ENCODE data around the gene MUC6. TPM values are rescaled to one million over a fixed set of nuclear protein-coding genes. Genes with fewer than 3 reads are reported as not detected.

MUC6 gene
- total and polyA plus RNA-seq, 9 donors, result 0.09 to 0.61 (median 0.28) TPM; not detected in 1

DNA sequence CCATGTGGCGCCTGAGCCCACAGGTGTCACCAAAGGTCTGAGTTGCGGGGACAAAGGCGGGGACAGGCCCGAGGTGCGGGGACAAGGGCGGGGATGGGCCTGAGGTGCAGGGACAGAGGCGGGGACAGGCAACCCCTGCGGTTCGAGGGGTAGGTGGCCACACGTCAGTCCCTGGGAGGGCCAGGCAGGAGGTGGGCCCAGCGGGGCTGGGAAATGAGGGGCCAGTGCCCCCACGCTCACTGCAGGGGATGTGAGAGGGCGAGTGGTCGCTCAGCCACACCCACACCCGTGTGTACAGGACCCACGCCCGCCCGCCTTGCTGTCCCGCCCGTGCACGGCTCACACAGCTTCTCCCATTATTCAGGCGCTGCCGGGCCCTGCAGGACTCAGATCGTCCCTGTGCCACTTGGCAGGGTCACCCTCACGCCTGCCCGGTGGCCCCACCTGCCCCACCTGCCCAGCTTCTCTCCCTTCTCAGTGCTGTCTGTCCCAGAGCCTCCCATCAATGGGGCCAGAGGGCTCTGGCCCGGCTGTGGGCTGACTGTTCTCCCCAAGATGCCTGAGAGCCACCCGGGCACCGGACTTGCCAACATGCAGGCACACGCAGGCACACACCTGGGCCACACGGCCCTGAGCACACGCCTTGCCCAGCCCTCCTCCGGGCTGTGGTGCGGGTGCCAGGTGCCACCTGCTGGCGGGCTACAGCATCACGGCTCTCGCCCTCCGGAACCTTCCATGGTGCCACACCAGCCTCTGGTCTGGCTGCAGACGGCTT lies 14.2 kb upstream of the MUC6 start:
- Histone ChIP-seq H3K9me3 (replicated peaks; ENCODE audit: control insufficient read depth, low read depth, low read length) (no peaks in the 10 kb centered on the region), H3K36me3 (ENCODE audit: control insufficient read depth, insufficient read depth, low read length) (no peaks in the 10 kb centered on the region), H3K27ac (ENCODE audit: low read length) (no peak overlapping the region), H3K4me1 (ENCODE audit: control insufficient read depth, insufficient read depth, low read length) (peaks cover 33% of the 10 kb centered on the region), H3K4me3 (ENCODE audit: low read length) (no peak overlapping the region), H3K27me3 (ENCODE audit: control insufficient read depth, insufficient read depth, low read length) (peaks cover 11% of the 10 kb centered on the region)
- WGBS (ENCODE audit: insufficient coverage), result 48% methylated on average over 33 of the region's 39 CpGs
- DNase-seq, result peak; percentile 53

DNA sequence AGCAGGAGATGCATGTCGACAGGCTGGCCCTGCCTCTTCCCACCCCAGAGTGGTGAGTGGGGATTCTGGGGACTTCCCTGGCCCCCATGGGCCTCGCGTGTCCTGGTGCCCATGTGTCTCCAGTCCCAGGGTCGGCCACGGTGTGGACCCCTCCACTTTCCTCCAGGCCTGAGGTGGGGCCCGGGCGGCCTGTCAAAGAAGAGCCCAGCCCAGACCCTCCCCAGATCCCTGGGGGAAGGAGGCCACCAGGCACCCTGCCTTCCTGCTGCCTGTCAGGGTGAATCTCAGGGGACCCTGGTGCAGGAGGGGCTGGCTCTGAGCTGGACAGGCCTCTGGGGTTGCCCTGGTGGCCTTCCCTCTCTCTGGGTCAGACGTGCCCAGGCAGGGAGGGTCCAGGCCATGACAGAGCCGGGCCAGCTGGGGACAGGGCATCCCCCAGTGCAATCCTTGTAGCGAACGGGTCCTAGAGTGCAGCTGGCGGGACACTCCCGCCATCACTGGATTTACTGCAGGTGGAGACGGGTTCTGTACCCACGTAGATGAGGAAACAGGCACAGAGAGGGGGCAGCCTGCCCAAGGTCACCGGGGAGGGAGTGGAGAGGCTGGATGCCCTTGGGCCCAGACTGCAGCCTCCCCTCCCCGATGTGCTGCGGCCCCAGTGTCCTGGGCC lies 13.5 kb upstream of the MUC6 start:
- Histone ChIP-seq H3K36me3 (ENCODE audit: control insufficient read depth, insufficient read depth, low read length) (no peaks in the 10 kb centered on the region), H3K9me3 (replicated peaks; ENCODE audit: control insufficient read depth, low read depth, low read length) (no peaks in the 10 kb centered on the region), H3K4me1 (ENCODE audit: control insufficient read depth, insufficient read depth, low read length) (peaks cover 33% of the 10 kb centered on the region), H3K27ac (ENCODE audit: low read length) (no peak overlapping the region), H3K27me3 (ENCODE audit: control insufficient read depth, insufficient read depth, low read length) (peaks cover 11% of the 10 kb centered on the region), H3K4me3 (ENCODE audit: low read length) (no peak overlapping the region)
- DNase-seq, result no peak
- 77% methylated on average over 15 of the region's 18 CpGs for WGBS (ENCODE audit: insufficient coverage)

DNA sequence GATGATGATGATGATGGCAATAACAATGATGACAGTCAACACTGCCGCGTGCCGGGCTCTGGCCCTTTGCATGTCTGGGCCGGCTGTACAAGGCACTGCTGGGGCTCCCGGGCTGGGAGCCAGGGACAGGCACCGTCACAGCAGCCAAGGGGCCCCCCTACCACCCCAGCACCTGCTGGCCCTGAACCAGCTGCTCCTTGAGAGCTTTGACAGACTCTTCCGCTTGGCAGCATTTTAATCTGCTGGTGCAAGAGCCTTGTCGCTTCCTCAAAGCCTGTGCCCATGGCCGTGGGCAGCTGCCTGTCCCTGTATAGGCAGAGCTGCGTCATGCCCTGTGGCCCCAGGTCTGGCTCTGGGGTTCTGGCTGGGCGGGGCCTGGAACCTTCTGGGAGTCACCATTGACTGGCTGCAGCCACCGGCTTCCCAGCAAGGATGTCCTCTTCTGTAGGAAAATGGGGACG lies 12.9 kb upstream of the MUC6 start:
- no peaks in the 10 kb centered on the region for H3K36me3 ChIP-seq (ENCODE audit: control insufficient read depth, insufficient read depth, low read length)
- peaks cover 11% of the 10 kb centered on the region for H3K27me3 ChIP-seq (ENCODE audit: control insufficient read depth, insufficient read depth, low read length)
- no peaks in the 10 kb centered on the region for H3K9me3 ChIP-seq (replicated peaks; ENCODE audit: control insufficient read depth, low read depth, low read length)
- whole genome bisulfite sequencing (ENCODE audit: insufficient coverage), result 62% methylated on average over 12 of the region's 13 CpGs
- DNase-seq, result peak; percentile 43
- no peak overlapping the region for H3K4me3 ChIP-seq (ENCODE audit: low read length)
- H3K27ac ChIP-seq (ENCODE audit: low read length), result no peak overlapping the region
- peaks cover 29% of the 10 kb centered on the region for H3K4me1 ChIP-seq (ENCODE audit: control insufficient read depth, insufficient read depth, low read length)

DNA sequence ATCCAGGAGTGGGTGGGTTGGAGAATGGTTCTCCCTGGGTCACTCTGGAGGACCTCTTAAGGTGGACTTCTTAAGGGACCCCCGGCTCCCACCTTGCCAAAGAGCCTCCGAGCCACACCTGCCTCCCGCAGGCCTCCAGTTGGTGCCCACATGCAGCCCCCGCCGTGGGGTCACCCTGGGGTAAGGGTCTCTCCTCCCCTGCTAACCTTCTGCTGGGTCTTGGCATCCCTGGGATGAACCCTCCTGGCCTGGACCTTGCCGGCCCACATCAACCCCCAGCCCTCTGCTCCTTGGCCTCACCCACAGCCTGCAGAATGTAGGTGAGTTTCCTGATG lies 12.5 kb upstream of the MUC6 start:
- Histone ChIP-seq H3K4me1 (ENCODE audit: control insufficient read depth, insufficient read depth, low read length) (peaks cover 25% of the 10 kb centered on the region), H3K4me3 (ENCODE audit: low read length) (no peak overlapping the region), H3K9me3 (replicated peaks; ENCODE audit: control insufficient read depth, low read depth, low read length) (no peaks in the 10 kb centered on the region), H3K36me3 (ENCODE audit: control insufficient read depth, insufficient read depth, low read length) (no peaks in the 10 kb centered on the region), H3K27ac (ENCODE audit: low read length) (no peak overlapping the region), H3K27me3 (ENCODE audit: control insufficient read depth, insufficient read depth, low read length) (peaks cover 11% of the 10 kb centered on the region)
- WGBS (ENCODE audit: insufficient coverage), result 75% methylated on average over 3 of the region's 6 CpGs
- no peak for DNase-seq

DNA sequence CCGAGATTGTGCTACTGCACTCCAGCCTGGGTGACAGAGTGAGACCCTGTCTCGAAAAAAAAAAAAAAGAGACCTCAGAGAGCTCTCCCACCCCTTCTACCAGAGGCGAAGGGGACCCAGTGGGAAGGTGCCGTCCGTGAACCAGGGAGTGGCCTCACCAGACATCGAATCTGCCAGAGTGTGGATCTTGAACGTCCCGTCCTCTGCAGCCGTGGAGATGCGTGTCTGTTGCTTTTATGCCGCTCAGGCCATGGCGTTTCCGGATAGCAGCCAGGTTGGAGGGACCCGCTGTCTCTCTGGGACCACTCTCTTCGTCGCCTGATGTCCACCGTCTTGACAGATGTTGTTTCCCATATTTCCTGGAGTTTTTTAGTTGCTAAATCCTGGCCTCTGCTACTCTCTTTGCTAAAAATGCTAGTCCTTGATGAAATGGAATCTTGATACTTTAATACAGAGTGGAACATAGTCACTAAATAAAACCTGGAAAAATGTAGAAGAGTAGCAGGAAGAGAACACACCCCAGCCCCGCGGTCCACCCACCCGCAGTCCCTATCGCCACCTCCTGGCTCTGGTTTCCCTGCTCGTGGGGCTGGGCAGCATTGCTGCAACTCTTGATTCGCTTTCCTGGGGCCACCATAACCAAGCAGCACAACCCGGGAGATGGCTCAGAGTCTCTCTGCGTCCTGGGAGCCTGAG lies 12.0 kb upstream of the MUC6 start:
- Histone ChIP-seq H3K27me3 (ENCODE audit: control insufficient read depth, insufficient read depth, low read length) (peaks cover 10% of the 10 kb centered on the region), H3K4me3 (ENCODE audit: low read length) (no peak overlapping the region), H3K4me1 (ENCODE audit: control insufficient read depth, insufficient read depth, low read length) (peaks cover 20% of the 10 kb centered on the region), H3K36me3 (ENCODE audit: control insufficient read depth, insufficient read depth, low read length) (no peaks in the 10 kb centered on the region), H3K27ac (ENCODE audit: low read length) (no peak overlapping the region), H3K9me3 (replicated peaks; ENCODE audit: control insufficient read depth, low read depth, low read length) (no peaks in the 10 kb centered on the region)
- 64% methylated on average over 16 of the region's 25 CpGs for WGBS (ENCODE audit: insufficient coverage)
- DNase-seq, result no peak

DNA sequence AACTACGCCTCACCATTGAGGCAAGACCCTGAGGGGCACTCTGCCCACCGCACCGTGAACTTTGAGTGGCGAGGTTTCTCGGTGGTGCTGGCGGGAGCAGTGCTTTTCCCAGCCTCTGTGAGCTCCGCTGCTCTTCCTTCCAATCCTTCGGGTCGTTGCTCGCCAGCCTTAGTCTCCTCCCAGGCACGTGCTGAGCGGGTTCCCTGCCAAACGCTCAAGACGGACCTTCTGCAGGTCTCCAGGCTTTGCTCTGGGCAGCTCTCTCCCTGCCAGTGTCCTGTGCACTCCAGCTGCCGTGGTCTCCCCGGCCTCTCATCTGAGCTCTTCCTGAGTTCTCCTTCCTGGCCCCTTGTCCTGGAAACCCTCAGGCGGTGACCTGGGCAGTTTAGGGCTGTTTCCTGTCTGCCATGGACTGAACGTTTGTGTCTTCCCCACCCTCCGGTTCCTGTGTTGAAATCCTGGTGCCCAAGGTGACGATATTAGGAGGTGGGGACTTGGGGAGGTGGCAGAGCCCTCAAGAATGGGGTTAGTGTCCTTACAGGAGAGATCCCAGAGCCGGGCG lies 11.2 kb upstream of the MUC6 start:
- 54% methylated on average over 20 of the region's 22 CpGs for WGBS (ENCODE audit: insufficient coverage)
- no peaks in the 10 kb centered on the region for H3K36me3 ChIP-seq (ENCODE audit: control insufficient read depth, insufficient read depth, low read length)
- DNase-seq, result no peak
- no peak overlapping the region for H3K4me3 ChIP-seq (ENCODE audit: low read length)
- H3K9me3 ChIP-seq (replicated peaks; ENCODE audit: control insufficient read depth, low read depth, low read length), result no peaks in the 10 kb centered on the region
- H3K27me3 ChIP-seq (ENCODE audit: control insufficient read depth, insufficient read depth, low read length), result peaks cover 10% of the 10 kb centered on the region
- H3K27ac ChIP-seq (ENCODE audit: low read length), result no peak overlapping the region
- peaks cover 16% of the 10 kb centered on the region for H3K4me1 ChIP-seq (ENCODE audit: control insufficient read depth, insufficient read depth, low read length)

DNA sequence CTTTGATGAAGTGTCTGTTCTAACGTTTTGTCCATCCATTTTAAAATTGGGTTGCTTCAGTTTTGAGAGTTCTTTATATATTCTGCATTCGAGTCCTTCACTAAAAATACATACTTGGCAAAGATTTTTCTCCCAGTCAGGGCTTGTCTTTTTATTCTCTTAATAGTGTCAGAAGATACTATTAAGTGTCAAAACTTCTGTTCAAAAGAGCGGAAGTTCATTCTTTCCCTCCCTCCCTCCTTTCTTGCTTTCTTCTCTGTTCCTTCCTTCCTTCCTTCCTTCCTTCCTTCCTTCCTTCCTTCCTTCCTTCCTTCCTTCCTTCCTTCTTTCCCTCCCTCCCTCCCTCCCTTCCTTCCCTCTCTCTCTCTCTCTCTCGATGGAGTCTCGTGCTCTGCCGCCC lies 7.6 kb upstream of the MUC6 start:
- Histone ChIP-seq H3K27me3 (ENCODE audit: control insufficient read depth, insufficient read depth, low read length) (peaks cover 10% of the 10 kb centered on the region), H3K36me3 (ENCODE audit: control insufficient read depth, insufficient read depth, low read length) (no peaks in the 10 kb centered on the region), H3K4me1 (ENCODE audit: control insufficient read depth, insufficient read depth, low read length) (peaks cover 2% of the 10 kb centered on the region), H3K4me3 (ENCODE audit: low read length) (no peak overlapping the region), H3K27ac (ENCODE audit: low read length) (no peak overlapping the region), H3K9me3 (replicated peaks; ENCODE audit: control insufficient read depth, low read depth, low read length) (no peaks in the 10 kb centered on the region)
- no peak for DNase-seq
- WGBS (ENCODE audit: insufficient coverage), result 70% methylated on average over 2 of the region's 6 CpGs

DNA sequence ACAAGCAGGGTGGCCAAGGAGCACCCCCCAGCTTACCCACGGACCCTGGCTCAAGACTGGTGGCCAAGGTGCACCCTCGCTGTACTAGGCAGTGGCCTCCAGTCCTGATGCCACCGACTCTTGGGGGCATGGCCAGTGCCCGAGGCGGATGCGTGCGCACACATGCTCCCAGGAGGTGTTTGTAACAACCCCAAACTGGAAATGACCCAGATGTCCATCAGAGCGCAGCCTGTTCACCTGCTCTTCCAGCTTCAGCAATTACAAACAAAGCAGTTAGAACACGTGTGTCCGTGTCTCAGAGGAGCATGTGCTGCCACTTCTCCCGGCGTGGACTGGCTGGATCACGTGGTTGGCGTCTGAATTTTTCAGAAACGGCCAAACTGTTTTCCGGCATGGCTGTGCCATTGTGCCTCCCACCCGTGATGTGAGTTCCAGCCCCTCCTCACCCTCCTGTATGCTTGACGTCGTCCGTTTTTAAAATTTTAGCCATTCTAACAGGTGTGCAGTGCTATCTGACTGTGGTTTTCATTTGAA lies 7.1 kb upstream of the MUC6 start:
- WGBS (ENCODE audit: insufficient coverage), result 79% methylated on average over 18 of the region's 20 CpGs
- no peaks in the 10 kb centered on the region for H3K9me3 ChIP-seq (replicated peaks; ENCODE audit: control insufficient read depth, low read depth, low read length)
- H3K27me3 ChIP-seq (ENCODE audit: control insufficient read depth, insufficient read depth, low read length), result peaks cover 10% of the 10 kb centered on the region
- H3K27ac ChIP-seq (ENCODE audit: low read length), result no peak overlapping the region
- DNase-seq, result no peak
- no peak overlapping the region for H3K4me3 ChIP-seq (ENCODE audit: low read length)
- no peaks in the 10 kb centered on the region for H3K4me1 ChIP-seq (ENCODE audit: control insufficient read depth, insufficient read depth, low read length)
- no peaks in the 10 kb centered on the region for H3K36me3 ChIP-seq (ENCODE audit: control insufficient read depth, insufficient read depth, low read length)

DNA sequence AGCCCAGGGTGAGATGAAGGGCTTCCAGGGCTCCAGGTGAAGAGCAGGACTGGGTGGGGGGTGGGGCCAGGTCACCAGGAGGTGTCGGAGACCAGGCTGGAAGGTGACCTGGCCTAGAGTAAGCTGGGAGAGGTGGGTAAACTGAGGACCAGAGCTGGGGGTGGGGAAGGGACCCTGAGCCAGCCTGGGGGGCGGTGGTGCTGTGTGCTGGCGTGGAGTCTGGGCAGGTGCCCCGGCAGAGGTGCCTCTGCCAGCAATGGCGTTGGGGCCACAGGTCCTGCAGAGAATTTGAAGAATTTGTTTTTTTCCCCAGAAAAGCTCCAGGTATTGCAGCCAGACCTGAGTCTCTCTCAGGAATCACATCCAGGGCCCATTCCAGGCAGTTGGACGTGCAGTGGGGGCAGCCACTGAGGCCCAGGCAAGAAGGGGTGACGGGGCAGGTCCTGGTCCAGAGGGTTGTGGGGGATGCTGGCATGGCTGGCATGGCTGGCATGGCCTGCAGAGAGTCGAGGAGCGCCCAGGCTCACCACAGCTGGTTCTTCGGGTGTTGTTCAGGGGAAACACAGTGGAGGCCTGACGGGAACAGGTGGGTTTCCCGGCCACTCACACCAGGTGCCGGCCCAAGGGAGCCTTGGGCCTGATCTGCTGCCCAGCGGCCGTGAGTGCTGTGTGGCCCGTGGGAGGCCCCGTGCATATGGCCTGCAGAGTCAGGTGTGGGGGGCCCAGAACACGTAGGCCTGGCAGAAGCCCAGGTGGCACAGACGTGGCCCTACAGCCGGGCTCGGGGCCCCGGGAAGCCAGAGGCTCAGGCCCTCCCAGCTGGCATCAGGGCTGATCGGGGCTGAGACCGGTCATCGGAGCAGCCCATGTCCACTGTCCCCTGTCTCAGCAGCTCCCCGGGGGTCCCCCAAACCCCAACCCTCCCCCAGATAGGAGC lies 6.4 kb upstream of the MUC6 start:
- no peaks in the 10 kb centered on the region for H3K9me3 ChIP-seq (replicated peaks; ENCODE audit: control insufficient read depth, low read depth, low read length)
- no peaks in the 10 kb centered on the region for H3K36me3 ChIP-seq (ENCODE audit: control insufficient read depth, insufficient read depth, low read length)
- H3K4me3 ChIP-seq (ENCODE audit: low read length), result no peak overlapping the region
- H3K27me3 ChIP-seq (ENCODE audit: control insufficient read depth, insufficient read depth, low read length), result peaks cover 10% of the 10 kb centered on the region
- no peak for DNase-seq
- WGBS (ENCODE audit: insufficient coverage), result 82% methylated on average over 19 of the region's 26 CpGs
- no peaks in the 10 kb centered on the region for H3K4me1 ChIP-seq (ENCODE audit: control insufficient read depth, insufficient read depth, low read length)
- H3K27ac ChIP-seq (ENCODE audit: low read length), result no peak overlapping the region
